ENCODE data around the gene BCAR1.

GRCh38 chr16:75239542-75240122 lies 11.8 kb downstream of the BCAR1 start:
- TF ChIP-seq CTCF (IDR thresholded peaks at IDR 0.05), result no peak
- no peak for TF ChIP-seq POLR2A (IDR thresholded peaks at IDR 0.05)
